Amniotic stem cell (primary cell): Measurements from ENCODE around the gene ZNF135.
A peak's percentile ranks its signal among the peaks of the same experiment; 100 is the strongest.

Source experiments
- DNase-seq: peaks from one replicate; lab custom pipeline; 2025; lab: John Stamatoyannopoulos, UW

Gene ZNF135

GRCh38 chr19:58093071-58093470 lies 34.0 kb downstream of the ZNF135 start:
- no peak for DNase-seq

GRCh38 chr19:58095328-58095727 lies 36.2 kb downstream of the ZNF135 start:
- DNase-seq: no peak

DNA sequence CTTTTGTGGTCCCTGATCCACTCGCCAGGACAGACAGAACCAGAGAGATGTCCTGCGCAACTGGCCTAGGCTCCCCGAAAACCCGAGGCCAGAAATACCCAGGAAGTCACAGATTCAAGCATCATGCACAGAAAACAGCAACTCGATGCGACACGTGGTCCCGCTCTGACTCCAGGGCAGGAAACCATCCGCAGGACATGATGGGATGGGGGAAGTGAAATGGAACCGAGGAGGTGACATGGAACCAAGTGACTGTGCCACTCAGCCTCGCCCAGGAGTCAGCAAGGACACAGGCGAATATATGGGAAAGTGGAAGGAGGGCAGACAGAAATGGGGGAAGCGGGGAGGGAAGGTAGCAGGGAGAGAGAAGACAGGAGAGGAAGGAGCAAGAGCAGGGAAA lies 37.8 kb downstream of the ZNF135 start:
- DNase-seq: no peak

GRCh38 chr19:58097349-58097748 lies 38.3 kb downstream of the ZNF135 start:
- DNase-seq: no peak

- peak; percentile 83 for DNase-seq
Observed at GRCh38 chr19:58097781-58098681, 38.9 kb downstream of the ZNF135 start, which contains the start of gene ZSCAN18. Gene ZSCAN18 (minus strand): TSS chr19:58098231. CDS start chr19:58090267, 7,964 bp downstream.

DNA sequence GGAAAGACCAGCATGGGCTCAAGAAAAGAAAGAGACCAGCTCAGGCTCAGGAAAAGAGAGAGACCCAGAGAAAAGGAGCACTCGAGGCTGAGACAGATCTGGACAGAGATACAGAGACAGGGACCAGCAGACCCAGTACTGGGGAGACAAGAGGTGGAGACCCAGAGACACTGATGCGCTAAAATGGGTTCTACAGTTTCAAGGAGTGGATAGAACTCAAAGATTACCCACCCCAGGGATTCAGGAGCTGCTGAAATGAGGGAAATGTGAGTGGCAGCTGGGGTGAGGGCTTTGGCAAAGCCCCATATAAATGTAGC lies 39.6 kb downstream of the ZNF135 start:
- DNase-seq: no peak

- no peak for DNase-seq
Observed at GRCh38 chr19:58107778-58108545, 48.9 kb downstream of the ZNF135 start.

GRCh38 chr19:58108546-58108817 lies 49.4 kb downstream of the ZNF135 start:
- no peak for DNase-seq

DNA sequence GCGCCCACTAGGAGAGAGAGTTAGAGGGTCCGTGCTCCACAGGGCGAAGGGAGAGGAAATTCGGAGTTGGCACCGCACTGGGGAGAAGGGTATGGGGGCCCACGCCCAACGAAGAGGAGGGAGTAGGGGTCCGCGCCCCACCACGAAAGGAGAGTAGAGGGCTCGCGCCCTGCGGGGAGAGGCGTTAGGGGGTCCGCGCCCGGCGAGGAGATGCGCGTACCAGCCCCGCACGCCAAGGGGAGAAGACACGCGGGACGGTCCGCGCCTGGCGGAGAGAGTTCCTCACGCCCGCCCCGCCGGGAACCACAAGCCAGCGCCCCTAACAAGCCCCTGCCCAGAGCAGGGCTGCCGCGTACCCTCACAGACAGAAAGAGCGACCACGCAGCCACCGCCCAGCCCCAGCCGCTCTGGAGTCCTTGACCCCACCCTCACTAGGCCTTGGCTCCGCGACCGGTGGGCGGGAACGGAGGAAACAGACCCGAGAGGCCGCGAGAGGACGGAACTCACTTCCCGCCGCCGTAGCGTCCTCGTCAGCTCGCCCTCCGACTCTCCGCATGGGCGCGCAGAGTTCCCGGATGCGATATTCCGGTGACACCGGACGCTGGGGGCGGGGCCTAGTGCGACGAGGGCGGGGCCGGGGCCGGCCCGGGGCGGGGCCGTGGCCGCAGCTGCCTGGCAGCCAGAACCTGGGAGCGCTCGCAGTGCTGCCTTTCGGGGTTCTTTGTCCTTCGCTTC lies 58.9 kb downstream of the ZNF135 start:
- no peak for DNase-seq

DNA sequence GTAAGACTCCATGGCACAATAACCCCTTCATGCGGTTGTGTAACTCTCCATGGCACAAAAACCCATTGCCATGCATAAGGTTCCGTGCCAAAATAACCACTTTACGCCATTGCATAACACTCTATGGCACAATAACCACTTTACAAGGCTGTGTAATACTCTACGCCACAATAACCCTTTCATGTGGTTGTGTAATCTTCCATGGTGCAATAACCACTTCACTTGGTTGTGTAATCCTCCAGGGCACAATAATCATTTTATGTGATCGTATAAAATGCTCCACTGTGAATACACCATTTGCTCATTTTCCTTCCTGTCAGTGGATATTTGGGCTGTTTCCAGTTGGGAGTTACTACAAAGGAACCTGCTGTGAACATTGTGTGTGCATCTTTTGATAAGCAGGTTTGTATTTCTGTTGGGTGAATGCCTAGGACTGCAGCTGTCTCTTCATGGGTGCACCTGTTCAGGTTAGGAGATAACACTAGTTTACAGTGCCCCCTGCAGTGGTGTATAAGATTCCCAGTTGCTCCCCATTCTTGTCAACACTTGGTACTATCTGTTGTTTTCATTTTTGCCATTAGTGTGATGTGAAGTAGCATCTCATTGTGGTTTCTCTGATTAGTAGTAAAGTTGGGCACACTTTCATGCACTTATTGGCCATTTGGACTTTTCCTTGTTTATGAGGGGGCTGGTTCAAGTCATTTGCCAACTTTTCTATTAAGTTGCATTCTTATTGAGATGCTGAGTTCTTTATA lies 60.1 kb downstream of the ZNF135 start:
- no peak for DNase-seq
